GM15510 (cell line): ENCODE measurements around the gene NAPG.

Experiments
- POLR2A ChIP-seq: IDR thresholded peaks from 3 replicates; pipeline ENCODE4 v1.6.1; 2011; ENCODE audit warnings: borderline replicate concordance; ENCODE audit not compliant: insufficient read length; ENCODE audit errors: extremely low read depth

Gene NAPG

DNA sequence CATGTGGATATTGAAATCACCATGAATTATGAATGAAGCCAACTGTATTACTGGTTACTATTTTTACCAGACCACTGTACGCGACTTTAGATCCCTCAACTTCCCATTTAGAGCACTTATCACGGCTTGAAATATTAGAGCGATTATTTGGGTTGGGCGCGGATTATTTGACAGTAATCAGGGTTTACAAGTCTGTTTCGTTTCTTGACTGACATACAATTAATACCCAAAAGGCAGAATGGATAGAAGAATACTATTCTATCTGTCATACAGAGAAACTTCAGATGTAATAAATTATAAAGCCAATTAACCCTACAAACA lies 496 bp upstream of the NAPG start:
- TF ChIP-seq POLR2A = no peak

DNA sequence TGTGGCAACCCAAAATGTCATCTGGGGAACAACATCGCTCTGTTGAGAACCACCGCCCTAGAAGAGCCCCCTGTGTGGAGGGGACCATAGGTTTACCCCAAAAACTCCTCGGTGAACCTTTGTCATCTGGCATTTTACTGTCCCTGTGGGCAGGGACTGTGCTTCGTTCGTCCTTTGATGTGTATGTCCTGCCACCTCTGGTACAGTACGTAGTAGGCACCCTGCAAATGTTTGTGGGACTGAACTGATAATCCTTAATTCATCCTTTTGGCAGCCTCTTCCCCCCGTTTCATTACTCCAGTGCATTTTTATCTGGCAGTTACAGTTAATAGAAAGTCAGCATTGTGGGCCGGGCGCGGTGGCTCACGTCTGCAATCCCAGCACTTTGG lies 728 bp downstream of the NAPG start:
- no peak for TF ChIP-seq POLR2A

DNA sequence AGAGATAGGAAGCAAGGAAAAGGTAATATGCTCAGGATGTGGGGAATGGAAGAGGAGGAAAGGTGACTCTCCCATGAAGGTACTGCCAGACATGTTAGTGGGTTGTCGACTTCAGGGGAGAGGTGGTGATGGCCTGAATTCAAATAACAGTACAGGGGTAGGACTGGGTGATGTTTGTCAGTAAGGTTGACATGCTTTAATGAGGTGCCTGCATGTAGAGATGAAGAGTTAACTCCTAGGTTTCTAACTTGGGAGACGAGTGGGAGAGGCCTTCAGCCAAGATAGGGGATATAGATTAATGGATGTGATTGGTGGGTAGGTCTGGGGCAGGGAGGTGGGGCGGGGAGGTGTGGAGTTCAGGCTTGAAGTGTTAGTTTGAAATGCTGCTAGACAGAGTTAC lies 2.6 kb downstream of the NAPG start:
- TF ChIP-seq POLR2A = no peak

DNA sequence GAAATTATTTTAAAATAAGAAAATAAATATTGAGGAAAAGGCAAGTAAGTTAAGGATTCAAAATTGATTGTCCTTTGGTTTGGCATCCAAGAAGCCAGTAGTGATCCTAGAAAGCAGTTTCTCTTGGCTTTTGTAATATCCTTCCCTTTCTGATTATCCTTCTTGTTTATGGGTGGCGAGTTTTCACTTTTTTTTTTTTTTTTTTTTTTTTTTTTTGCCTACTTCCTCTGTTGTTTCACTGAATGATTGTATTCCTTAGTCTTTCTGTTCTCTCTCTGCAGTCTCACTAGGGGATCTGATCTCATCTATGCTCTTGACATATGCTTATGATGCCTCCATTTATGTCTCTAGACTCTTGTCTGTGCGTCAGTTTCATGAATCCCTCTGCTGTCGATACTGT lies 4.2 kb downstream of the NAPG start:
- TF ChIP-seq POLR2A = no peak

DNA sequence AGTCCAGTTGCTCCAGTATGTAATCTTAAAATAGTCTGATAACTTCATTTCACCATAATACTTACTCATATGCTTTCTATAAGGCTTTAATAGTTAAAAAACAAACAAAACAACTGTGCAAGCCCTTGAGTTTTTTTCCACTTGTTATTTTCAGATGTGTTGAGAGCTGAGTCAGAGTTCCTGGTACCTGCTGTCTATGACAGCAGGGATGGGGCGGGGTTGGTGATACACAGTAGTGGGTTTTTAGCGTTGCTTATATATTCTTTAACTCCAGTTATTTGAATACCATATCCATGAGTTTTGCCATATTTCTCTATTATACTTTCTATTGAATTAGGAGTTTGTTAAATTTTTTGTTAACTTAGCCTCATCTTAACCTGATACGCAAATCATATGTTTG lies 5.0 kb downstream of the NAPG start:
- TF ChIP-seq POLR2A = no peak

DNA sequence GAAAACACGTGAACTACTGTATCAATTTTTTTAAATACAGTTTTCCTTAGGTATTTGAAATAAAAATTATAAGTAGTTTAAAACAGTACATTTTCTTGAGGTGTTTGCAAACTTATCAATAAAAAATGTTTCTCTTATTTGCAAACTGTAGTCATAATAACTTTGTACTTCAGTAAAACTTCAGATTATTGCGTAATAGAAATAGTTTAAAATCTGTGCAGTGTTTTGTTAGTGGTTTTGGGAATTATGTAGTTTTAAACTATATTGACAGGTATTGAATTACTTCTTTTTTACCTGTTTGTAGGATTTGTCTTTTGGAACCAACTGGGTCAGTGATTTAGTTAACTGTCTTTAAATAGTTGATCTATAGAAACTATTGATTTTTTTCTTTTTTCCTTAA lies 7.3 kb downstream of the NAPG start:
- no peak for TF ChIP-seq POLR2A

DNA sequence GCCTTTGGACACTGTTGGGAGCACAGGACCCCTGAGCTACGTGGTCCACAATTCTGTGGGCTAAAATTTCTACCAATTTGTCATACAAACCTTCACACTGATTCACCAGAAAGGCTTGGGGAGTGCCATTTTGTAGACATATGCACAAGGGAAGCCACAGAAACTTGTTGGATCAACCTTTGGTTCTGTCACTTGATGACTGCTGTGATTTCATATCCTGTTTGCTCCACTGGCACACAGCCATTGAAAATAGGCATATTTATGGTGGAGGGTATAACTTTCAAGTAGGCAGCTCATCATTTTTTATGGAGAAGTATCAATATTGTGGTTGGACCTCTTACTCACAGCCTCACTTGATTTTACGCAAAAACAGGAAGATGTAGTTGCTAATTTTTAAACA lies 10.5 kb downstream of the NAPG start:
- no peak for TF ChIP-seq POLR2A

DNA sequence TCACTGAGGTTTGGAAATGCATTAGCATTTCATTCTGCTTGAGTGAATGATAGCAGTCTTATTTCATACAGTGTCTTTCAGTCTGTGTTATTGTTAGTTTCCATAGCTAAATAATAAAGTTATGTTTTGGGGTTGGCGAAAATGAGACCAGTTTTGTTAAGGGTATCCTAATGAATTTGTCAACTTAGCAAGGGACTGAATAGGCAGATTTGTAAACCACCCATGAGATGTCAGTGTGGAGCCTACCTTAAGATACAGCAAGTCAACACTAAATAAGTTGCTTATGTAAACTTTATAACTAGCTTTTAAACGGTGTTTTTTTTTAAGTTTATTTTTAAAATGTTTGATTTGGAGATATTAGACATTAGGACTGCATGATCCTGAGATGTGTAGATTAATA lies 11.9 kb downstream of the NAPG start:
- TF ChIP-seq POLR2A = no peak

DNA sequence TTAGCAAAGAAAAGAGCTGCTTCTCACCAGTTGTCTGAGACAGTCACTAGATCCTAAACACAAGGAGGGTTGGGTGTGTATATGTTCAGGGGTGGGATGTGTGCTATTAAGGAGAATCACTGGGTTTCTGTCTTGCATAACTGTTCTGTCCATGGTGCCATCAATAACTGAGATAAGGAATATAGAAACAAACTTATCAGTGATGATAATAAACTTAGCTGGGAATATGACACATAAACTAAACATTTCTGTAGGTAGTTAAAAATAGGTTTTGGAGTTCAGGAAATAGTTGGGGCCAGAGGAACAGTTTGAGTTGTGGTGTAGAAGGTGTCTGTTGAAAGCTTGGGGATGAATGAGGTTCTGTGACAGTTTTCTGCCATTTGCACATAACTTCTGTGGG lies 17.4 kb downstream of the NAPG start:
- no peak for TF ChIP-seq POLR2A

DNA sequence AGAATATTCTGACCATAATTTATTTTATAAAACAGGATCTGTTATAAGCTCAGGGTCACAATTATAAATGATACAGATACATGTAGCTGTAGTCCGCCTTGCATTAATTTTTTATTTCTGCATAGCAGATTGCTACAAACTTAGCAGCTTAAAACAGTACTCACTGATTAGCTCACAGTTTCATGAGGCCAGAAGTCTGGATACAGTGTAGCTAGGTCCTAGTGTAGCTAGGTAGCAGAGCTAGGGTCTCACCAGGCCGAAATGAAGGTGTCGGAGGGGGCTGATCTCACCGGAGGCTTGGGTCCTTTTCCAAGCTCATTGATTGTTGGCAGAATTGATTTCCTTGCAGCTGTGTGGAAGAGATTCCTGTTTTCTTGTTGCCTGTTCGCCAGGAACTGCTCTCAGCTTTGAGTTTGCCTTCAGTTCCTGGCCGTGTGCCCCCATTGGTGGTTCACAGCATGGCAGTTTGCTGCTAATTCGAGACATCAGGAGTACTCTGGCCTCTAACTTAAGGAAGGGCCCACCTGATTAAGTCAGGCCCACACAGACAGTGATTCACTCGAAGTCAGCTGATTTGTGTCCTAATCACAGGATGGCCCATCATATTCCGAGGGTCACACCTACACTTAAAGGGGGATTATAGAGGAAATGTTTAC lies 18.4 kb downstream of the NAPG start:
- no peak for TF ChIP-seq POLR2A

DNA sequence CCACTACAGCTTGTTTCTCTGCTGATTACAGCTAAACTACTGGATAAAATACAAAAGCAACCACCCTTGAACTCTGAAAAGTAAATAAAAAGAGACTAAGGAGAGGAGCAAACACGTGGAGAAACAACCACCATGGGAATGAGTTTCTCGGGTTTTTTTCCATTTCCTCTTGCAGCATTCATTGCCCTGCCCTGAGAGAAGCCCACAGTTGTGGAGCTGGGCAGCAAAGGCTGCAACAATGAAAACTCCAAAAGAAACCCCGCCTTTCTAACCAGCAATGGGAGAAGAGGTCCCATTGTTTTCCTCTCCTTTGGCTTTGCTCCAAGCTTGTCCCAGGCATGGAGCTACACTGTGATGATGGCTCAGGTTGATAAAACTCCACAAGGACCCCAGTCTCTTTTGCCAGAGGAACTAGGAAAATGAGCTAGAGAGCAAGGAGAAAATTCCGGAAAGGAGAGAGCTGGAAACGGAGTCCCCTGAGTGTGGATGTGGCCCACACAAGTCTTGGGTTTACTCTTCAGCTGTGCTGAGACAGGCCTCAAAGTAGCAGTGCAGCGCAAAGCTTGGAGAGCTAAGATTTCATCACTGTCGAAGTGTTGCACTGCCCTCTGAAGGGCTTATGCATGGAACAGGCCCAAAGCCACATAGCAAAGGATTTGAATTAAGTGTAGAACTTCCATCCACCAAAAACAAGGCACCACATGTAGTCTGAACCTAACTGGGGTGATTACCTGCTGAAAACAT lies 20.9 kb downstream of the NAPG start:
- TF ChIP-seq POLR2A = no peak

DNA sequence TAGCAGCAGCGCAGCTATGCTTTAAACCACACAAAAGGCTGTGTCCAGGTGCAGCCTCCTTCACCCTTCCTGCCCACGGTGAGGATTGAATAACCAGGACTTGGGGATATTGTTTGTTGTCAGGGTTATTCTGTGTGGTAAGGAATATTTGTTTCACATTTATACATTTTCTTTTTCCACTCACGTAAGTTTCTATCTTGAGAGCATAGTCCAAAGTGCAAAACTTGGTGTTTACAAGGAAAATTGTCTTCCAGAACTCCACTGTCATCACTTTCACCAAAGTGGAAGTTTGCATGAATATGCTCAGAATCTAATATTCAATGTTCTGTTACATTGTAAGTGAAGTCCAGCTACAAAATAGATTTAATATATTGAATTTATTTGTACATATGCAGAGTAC lies 26.4 kb downstream of the NAPG start:
- TF ChIP-seq POLR2A = no peak

DNA sequence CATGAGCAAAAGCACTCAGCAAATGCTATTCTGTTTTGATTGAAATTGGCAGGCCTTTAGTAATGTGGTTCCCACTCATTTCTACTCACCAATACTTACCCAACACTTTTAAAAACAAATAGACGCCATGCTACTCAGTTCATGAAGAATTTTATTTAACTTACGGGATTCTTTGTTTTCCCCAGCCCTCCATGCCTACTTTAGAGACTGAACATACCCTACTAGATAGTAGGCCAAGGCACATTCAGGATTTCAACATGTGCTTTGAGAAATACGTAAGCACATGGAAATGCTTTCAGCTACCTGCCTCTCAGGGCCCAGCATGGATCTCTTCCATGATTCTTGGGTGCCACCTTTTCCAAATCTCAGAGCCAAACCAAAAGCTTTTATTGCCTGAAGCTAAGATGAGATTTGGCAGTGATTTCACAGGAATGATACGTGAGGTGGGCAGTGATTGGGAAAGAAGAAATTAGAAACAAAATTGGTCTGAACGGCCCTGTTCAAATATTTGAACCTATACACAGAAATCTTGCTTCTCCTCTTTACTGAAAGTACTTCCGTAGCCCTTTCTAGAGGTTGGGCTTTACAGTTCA lies 31.4 kb downstream of the NAPG start:
- no peak for TF ChIP-seq POLR2A

DNA sequence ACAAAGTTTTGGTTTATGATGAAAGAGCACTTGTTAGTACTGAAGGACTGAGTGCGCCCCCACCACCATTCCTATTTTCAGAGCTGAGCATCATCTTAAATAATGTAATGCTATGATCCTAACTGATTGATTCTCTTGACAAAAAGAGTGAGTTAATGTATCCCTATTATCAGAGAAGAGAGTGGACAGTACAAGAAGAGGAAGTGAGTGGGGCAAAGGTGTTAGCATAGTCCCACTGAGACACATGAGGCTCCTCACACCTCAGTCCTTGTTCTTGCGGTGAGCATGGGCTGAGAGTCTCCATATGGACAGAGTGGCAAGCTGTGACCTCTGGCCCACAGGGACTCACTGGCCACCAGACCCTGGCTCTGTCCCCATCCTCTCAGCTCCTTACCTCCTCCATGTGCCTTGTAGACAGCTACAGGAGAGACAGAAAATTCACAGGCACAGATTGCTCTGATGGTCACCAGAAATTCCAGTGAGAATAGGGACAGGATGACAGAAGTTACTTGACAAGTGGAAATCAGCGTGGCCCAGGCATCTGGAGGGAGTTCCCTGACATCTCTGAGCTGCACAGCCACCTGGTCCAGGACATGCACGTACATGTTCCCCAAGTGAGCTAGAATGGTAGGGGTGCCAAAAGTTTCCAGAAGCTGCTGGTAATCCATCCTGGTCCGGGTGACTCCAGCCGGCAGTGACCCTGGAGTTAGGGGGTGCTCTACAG lies 32.6 kb downstream of the NAPG start:
- no peak for TF ChIP-seq POLR2A

DNA sequence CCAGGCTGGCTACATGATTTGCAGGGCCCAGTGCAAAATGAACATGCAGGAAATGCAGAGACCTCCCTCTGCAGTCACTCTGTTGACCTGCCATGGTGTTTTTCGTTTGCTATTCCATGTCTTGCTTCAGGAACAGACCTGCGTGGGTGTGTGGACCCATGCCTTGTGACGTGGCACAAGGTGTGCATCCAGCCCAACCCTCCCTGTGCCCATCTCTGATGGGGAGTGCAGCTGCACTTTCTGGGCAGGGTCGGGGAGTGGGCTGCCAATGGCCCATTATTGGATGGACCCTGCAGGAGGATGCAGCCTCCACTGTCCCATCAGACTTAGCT lies 33.1 kb downstream of the NAPG start:
- TF ChIP-seq POLR2A = no peak

DNA sequence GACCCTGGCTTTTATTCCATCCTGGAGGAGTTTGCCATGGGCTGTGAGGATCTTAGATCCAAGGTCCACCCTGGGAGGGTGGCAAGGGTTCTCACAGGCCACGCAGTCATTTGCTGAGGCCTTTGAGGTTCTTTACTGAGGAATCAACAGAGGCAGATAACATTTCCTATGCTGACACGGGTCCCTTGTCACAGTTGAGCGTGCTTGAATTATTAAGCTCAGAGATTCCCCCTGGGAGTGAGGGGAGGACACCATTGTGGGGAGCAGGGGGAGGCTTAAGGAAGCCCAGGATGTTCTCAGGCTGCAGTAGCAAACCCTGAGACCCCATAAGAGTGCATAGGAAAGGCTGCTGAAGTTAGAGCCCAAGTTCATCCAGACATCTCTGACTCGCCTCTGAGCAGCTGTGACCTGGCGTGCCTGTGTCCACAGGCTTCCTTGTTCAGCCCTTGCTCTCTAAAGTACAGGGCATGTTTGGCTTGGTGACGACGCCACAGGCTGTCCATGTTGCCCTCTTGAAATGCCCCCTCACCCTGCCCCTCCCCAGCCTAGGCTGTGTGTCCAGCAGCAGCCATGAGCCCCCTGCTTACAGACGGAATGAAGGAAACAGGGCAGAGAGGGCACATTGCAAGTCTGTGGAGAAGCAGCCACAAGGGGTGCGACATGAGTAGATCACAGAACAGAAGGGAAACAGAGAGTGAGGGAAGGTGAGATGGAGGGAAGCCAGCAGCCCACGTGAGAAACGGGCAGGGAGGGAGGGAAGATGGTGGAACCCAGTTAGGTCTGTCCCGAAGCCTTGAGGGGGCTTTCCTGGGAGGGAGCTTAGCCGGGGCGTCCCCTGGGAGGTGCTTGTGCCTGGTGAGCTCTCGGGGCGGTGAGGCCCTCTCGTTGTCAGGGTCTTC lies 34.0 kb downstream of the NAPG start:
- no peak for TF ChIP-seq POLR2A
